LNCAP (cell line): ENCODE data around the gene RNF41.

Experiments
- CTCF ChIP-seq: fragments of 450-650 bp; IDR thresholded peaks from 2 replicates; pipeline ENCODE4 v1.5.1; 2017; ENCODE audit warnings: mild to moderate bottlenecking

Gene RNF41

GRCh38 chr12:56189918-56190694 is 31.6 kb downstream of the RNF41 start:
- TF ChIP-seq CTCF: no peak

- TF ChIP-seq CTCF: peak; percentile 99
These were observed 32.4 kb downstream of the RNF41 start, which contains the start of gene SMARCC2 for GRCh38 chr12:56189099-56189917. Gene SMARCC2 (minus strand): TSS chr12:56189483. CDS start chr12:56189461, 22 bp downstream.

- no peak for TF ChIP-seq CTCF
These were observed 33.0 kb downstream of the RNF41 start for GRCh38 chr12:56188778-56189098.

- no peak for TF ChIP-seq CTCF
These were observed 33.5 kb downstream of the RNF41 start for GRCh38 chr12:56188131-56188777.

- TF ChIP-seq CTCF: no peak
These were observed 34.8 kb downstream of the RNF41 start for GRCh38 chr12:56186957-56187356.

- TF ChIP-seq CTCF: no peak
These were observed 43.4 kb downstream of the RNF41 start for GRCh38 chr12:56178347-56178746.

- no peak for TF ChIP-seq CTCF
These were observed 48.9 kb downstream of the RNF41 start for GRCh38 chr12:56172839-56173238.
